ENCODE results near the gene ABR.
A peak's percentile ranks its signal among the peaks of the same experiment; 100 is the strongest.

ABR gene

GRCh38 chr17:1179818-1180742 lies at the start of gene ABR:
Gene ABR (minus strand): TSS chr17:1179981. CDS start chr17:1179727, 254 bp downstream.
- TF ChIP-seq CTCF (conservative IDR thresholded peaks at IDR 0.05; ENCODE audit: low read depth, low read length): no peak
- Histone ChIP-seq H3K79me2 (ENCODE audit: insufficient read depth, low read depth) (no peaks in the 10 kb centered on the region), H3K36me3 (ENCODE audit: insufficient read depth) (no peaks in the 10 kb centered on the region), H2AFZ (ENCODE audit: low read depth) (no peak within 1 kb of the TSS; the same call in 1 of the 2 replicates), H3K9ac (no peak within 1 kb of the TSS), H4K20me1 (ENCODE audit: insufficient read depth) (no peaks in the 10 kb centered on the region), H3K27ac (no peak within 1 kb of the TSS), H3K4me2 (peak within 1 kb of the TSS; percentile 39; the same call in 1 of the 2 replicates), H3K4me3 (IDR thresholded peaks at IDR 0.05; ENCODE audit: insufficient read depth, low read depth, low read length) (no peak within 1 kb of the TSS), H3K4me1 (ENCODE audit: low read depth, poor library complexity, severe bottlenecking) (no peaks in the 10 kb centered on the region), H3K27me3 (ENCODE audit: insufficient read depth, low read depth) (peaks cover 17% of the 10 kb centered on the region)

- no peaks in the 10 kb centered on the region for H3K36me3 ChIP-seq (ENCODE audit: insufficient read depth)
Observed at GRCh38 chr17:1229349-1229899, 49.6 kb upstream of the ABR start.

GRCh38 chr17:1228781-1229348 lies 49.1 kb upstream of the ABR start:
- Histone ChIP-seq H3K9ac (no peak overlapping the region), H3K27ac (no peak overlapping the region), H3K79me2 (ENCODE audit: insufficient read depth, low read depth) (no peaks in the 10 kb centered on the region), H2AFZ (ENCODE audit: low read depth) (no peak overlapping the region), H3K4me1 (ENCODE audit: low read depth, poor library complexity, severe bottlenecking) (no peaks in the 10 kb centered on the region), H4K20me1 (ENCODE audit: insufficient read depth) (no peaks in the 10 kb centered on the region), H3K4me3 (IDR thresholded peaks at IDR 0.05; ENCODE audit: insufficient read depth, low read depth, low read length) (no peak overlapping the region), H3K4me2 (no peak overlapping the region), H3K27me3 (ENCODE audit: insufficient read depth, low read depth) (peaks cover 20% of the 10 kb centered on the region; the same call in 1 of the 2 replicates), H3K36me3 (ENCODE audit: insufficient read depth) (no peaks in the 10 kb centered on the region)
- TF ChIP-seq CTCF (conservative IDR thresholded peaks at IDR 0.05; ENCODE audit: low read depth, low read length): no peak

More at GRCh38 chr17:1229349-1229899, 49.6 kb upstream of the ABR start:
- TF ChIP-seq CTCF (conservative IDR thresholded peaks at IDR 0.05; ENCODE audit: low read depth, low read length): no peak
- Histone ChIP-seq H2AFZ (ENCODE audit: low read depth) (no peak overlapping the region), H4K20me1 (ENCODE audit: insufficient read depth) (no peaks in the 10 kb centered on the region), H3K9ac (no peak overlapping the region), H3K79me2 (ENCODE audit: insufficient read depth, low read depth) (no peaks in the 10 kb centered on the region), H3K27ac (no peak overlapping the region), H3K4me1 (ENCODE audit: low read depth, poor library complexity, severe bottlenecking) (no peaks in the 10 kb centered on the region), H3K27me3 (ENCODE audit: insufficient read depth, low read depth) (peaks cover 19% of the 10 kb centered on the region; the same call in 1 of the 2 replicates), H3K4me2 (no peak overlapping the region), H3K4me3 (IDR thresholded peaks at IDR 0.05; ENCODE audit: insufficient read depth, low read depth, low read length) (no peak overlapping the region)

GRCh38 chr17:1227917-1228780 lies 48.4 kb upstream of the ABR start:
- no peaks in the 10 kb centered on the region for H4K20me1 ChIP-seq (ENCODE audit: insufficient read depth)
- H3K4me3 ChIP-seq (IDR thresholded peaks at IDR 0.05; ENCODE audit: insufficient read depth, low read depth, low read length): no peak overlapping the region
- H3K27me3 ChIP-seq (ENCODE audit: insufficient read depth, low read depth): peaks cover 26% of the 10 kb centered on the region; the same call in 1 of the 2 replicates
- no peak for TF ChIP-seq CTCF (conservative IDR thresholded peaks at IDR 0.05; ENCODE audit: low read depth, low read length)
- H3K36me3 ChIP-seq (ENCODE audit: insufficient read depth): no peaks in the 10 kb centered on the region
- H3K9ac ChIP-seq: no peak overlapping the region
- H3K4me2 ChIP-seq: no peak overlapping the region
- no peak overlapping the region for H2AFZ ChIP-seq (ENCODE audit: low read depth)
- no peaks in the 10 kb centered on the region for H3K79me2 ChIP-seq (ENCODE audit: insufficient read depth, low read depth)
- H3K4me1 ChIP-seq (ENCODE audit: low read depth, poor library complexity, severe bottlenecking): no peaks in the 10 kb centered on the region
- H3K27ac ChIP-seq: no peak overlapping the region
